Glomerular visceral epithelial cell (primary cell): ENCODE data around the gene ADAP1.

Experiments
- DNase-seq: peaks from one replicate; pipeline ENCODE4 v3.0.0-alpha.2; 2016; ENCODE audit errors: extremely low spot score

ADAP1 gene

DNA sequence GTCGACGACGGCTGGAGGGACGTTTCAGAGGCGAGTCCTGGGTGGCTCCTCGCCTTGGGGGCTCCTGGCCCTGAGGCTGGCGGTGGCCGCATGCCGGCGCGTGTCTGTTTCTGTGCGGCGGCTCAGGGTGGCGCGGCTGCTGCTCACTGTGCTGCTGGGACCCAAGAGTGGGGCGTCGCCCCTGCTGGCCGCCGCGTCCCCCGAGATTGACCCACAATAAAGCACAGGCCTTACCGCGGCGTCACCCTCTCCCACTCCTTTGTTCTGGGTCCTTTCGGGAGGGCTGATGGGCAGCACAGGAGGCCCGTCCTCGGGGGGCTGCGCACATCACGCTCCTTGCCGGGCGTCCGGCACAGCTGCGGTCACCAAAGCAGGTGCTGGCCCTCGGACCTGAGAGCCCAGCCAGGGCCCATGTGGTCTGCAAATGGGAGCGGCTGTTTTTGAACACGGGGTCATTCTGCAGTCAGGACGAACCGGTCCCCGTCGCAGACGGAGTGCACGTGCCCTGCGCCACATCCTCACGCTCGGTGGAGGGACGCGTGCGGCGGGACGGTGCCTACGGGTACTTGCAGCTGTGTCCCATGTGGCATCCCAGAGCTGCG lies 58.9 kb downstream of the ADAP1 start:
- no peak for DNase-seq

DNA sequence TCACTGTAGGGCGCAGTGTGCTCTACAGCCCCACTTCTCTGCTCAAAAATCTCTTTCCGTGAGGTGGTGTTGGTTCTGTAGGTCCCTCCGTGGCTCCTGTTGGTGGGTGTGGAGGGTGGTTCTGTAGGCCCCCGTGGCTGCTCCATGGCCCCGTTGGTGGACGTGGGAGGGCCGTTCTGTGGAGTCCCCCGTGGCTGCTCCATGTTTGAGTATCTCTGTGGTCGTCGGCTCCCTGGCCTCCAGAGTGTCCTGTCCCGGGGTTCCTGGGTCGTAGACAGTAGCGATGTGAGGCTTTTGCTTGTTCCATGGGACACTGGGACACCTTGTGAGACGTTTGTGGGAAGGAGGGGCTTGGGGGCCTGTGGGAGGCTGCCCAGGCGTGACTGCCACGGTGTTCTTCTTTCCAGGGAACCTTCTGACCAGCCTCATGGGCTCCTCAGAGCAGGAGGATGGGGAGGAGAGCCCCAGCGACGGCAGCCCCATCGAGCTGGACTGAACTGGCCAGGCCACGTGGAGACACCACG lies 59.5 kb downstream of the ADAP1 start:
- DNase-seq, result no peak

DNA sequence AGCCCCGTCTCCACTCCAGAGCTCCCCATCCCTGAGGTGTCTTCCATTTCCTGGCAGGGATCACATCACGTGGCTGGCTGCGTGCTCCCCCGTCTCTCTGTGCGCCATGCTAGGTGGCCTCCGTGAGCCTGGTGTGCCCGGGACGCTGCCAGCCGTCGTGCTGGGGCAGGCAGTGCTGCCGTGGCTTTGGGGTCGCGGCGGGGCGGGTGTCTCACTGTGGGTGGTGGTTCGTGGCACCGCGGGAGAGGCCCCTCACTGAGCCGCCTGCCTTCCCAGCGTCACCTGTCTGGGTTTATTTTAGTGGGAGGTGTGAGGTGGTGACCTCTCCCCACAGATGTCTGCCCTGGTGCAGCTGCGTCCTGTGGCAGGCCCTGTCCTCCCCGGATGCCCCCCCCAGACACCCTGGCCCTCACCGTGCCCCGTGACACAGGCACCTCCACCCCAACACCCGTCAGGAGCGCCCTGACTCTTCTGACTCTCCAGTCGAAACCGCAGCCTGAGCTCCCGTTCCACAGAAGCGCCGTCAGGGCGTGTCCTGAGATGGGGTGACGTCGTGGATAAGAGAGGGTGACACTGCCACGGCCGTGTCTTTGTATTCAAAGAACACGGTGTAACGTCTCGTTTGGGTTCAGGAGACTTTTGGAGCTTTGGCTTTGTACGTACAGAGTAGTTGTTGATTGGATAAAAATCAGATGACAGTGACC lies 60.2 kb downstream of the ADAP1 start:
- DNase-seq, result no peak

DNA sequence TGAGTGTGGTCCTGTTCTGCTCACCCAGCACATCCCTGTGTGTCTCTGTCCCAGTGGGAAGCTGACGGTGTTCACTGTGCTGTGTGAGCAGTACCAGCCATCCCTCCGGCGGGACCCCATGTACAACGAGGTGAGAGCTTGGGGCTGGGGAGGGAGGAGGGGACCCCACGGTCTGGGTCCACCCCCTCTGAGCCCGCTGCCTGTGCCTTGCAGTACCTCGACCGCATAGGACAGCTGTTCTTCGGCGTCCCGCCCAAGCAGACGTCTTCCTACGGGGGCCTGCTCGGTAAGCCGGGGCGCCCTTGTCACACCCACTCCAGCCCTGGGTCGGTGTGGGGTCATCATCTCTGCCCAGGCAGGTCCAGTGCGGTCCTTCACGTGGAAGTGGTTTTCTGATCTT lies 60.8 kb downstream of the ADAP1 start:
- no peak for DNase-seq

DNA sequence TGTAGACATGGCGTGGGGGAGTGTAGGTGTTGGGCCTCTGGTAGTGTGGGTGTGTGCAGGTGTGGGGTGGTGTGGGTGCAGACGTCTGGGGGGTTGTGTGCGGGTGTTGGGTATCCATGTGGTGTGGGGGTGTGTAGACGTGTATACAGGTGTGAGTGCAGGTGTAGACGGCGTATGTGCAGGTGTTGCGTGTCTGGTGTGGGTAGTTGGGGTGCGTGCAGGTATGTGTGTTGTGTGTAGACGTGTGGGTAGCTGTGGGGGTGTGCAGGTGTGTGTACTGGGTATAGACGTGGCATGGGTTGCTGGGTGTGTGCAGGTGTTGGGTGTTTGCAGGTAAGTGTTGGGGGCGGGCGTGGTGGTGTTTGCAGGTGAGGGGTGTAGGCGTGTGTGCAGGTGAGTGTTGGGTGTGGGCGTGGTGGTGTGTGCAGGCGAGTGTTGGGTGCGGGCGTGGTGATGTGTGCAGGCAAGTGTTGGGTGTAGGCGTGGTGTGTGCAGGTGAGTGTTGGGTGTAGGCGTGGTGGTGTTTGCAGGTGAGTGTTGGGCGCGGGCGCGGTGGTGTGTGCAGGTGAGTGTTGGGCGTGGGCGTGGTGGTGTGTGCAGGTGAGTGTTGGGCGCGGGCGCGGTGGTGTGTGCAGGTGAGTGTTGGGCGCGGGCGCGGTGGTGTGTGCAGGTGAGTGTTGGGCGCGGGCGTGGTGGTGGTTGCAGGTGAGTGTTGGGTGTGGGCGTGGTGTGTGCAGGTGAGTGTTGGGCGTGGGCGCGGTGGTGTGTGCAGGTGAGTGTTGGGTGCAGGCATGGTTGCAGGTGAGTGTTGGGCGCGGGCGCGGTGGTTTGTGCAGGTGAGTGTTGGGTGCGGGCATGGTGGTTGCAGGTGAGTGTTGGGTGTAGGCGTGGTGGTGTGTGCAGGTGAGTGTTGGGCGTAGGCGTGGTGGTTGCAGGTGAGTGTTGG lies 61.6 kb downstream of the ADAP1 start:
- DNase-seq, result no peak

DNA sequence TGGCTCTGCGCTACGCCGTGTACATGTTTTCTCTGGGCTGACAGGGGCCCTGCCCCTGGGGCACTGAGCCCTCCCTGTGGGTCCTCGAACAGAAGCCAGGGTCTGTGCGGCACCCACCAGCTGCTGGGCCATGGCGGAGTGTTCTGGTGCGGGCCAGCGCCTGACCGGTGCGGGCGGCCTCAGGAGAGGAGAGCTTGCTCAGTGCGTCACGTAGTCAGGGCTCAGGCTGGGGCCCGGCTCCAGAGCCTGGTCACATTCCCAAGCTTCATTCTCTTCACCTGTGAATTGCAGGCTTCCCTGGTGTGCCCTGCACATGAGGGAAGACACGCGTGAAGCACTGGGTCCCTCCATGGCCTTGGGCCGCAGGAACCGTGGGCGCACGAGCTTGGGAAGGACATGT lies 62.7 kb downstream of the ADAP1 start:
- DNase-seq, result no peak

DNA sequence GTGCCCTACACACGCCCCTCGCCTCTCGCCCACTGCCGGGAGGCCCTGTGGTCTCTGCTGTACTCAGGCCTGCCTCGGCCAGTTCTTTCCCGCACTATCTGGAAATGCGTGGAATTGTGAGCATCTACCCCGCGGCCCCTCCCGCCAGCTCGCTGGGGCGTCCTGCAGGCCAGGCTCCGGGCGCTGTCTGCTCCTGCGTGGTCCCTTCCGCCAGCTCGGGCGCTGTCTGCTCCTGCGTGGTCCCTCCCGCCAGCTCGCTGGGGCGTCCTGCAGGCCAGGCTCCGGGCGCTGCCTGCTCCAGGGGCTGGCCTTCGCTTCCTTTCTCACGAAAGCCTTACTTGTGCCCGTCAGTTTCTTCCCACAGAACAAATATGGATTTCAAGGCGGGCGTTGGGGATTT lies 63.2 kb downstream of the ADAP1 start:
- no peak for DNase-seq

DNA sequence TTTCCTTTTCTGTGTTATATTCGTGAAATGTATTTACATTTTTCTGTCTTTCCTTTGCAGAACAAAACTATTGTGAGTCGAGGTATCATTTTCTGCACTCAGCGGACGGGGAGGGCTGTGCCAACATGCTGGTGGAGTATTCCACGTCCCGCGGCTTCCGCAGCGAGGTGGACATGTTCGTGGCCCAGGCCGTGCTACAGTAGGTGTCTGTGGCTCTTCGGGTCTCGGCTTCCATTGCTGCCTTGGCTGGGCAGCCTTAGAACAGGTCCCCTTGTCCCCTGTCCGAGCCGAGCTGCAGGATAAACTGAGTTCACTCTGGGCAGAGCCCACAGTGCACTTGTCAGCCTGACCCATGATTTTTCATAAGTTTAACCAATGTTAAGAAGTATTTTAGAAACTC lies 63.6 kb downstream of the ADAP1 start:
- no peak for DNase-seq

DNA sequence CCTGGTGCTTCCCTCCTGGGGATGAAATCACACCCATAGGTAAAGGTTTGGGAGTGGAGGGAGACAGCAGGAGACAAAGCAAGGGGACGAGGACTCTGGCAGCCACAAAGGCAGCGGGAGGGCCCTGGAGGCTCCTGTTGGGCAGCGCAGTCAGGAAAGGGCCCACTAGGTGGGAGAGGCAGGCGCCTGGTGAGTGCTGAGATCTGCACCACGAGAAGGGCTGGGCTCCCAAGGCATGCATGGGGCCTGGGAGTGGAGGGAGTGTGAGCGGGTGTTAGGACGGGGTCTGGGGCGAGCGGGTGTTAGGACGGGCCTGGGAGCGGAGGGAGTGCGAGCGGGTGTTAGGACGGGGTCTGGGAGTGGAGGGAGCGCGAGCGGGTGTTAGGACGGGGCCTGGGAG lies 65.1 kb downstream of the ADAP1 start:
- no peak for DNase-seq

DNA sequence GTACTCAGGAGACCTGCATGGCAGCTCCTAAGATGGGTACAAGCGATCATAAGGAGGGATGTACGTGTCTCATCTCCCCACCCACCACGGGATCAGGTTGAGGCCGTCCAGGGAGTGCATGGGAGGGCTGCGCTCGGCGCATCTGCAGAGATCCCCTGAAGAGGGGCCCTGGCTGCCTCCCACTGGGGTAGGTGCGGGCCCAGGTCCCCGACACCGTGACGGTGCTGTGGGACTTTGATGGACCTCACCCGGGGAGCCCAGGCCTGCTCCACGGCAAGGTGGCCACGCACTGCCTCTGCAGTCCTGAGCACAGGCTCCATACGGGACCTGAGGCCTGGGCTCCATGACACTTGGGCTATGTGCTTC lies 65.5 kb downstream of the ADAP1 start:
- DNase-seq, result no peak

DNA sequence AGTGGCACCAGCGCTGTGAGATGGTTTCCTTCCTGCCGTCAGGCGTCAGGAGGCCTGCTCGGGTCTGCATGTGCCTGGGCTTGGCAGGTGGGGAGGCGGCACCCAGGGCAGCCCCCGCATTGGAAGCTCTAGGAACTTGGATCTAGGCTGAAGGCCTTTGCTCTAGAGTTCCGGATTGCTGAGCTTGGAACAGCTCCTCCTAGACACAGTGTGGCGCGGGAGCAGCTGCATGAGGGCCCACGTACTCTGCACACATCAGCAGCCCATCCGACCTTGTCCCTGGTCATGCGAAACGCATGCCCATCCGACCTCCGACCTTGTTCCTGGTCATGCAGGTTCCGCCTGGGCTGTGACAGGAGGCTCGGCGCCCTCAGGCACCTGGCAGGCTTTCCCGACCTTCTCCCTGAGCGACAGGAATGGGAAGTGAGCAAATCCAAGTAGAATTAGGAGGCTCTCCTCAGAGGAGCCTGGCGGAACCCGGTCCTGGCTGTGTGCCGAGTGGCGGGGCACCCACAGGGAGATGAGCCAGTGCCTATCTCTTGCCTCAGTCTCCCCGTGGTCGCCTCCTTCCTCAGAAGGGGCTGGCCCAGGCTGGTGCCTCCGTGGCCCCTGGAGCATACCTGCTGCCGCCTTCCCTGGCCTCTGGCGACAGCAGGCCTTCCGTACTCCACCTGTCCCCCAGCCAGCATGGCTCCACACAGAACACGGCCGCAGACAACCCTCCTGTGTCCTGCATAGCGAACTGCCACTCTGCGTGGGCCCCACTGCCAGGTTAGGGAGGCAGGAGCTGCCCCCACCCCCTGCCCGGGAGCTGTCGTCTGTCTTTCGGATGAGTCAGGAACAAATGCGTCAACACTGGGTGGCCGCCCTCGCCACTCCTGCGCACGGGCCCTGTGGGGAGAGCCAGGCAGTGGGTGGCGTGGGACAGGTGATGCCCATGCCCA lies 66.1 kb downstream of the ADAP1 start:
- DNase-seq, result no peak

DNA sequence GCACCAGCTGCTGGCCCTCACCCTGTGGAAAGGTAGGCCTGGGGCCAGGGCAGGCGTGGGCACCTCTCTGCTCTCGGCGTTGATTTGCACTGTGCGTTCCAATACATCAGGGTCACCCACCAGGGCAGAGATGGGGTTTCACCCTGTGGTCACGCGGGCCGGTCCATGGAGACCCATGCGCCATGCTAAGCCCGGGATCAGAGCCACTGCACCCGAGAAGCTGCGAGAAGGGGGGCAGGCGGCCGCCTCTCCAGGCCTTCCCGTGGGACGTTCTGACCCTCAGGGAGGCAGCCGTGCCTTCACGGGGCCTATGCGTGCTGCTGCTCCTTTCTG lies 67.0 kb downstream of the ADAP1 start:
- DNase-seq, result no peak

DNA sequence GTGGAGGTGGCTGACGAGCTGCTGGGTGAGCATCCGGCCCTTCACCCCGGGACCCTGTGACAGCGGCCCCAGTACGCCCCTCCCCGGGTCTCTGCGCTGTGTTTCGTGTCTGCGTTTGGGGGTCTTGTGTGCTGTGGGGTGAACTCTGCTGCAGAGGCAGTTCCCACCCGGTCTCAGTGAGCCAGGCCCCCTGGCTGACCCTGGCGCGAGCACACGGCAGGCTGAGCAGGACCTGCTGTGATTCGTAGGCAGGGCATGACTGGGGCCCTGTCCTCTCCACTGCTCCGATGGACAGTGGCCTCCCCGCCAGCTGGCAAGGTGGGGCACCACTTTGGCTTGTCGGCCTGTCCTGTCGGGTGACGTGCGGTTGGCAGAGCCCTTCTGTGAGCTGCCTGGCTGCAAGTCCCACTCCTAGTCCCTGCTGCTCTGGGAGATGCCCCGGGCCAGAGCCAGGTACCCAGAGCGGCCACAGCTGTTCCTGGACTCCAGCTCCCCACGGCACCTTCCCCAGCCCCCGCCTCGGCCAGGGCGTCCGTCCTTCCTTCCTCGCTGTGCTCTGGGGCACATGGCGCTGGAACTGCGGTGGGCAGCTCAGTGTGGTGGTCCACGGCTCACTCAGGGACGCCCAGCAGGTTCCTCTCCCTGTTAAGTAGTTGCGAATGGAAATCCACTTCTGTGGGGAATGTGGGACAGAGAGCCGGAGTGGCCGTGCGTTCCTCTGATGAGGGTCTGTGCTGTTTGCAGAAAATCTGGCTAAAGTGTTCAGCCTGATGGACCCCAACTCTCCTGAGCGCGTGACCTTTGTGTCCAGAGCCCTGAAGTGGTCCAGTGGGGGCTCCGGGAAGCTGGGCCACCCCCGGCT lies 67.6 kb downstream of the ADAP1 start:
- no peak for DNase-seq

DNA sequence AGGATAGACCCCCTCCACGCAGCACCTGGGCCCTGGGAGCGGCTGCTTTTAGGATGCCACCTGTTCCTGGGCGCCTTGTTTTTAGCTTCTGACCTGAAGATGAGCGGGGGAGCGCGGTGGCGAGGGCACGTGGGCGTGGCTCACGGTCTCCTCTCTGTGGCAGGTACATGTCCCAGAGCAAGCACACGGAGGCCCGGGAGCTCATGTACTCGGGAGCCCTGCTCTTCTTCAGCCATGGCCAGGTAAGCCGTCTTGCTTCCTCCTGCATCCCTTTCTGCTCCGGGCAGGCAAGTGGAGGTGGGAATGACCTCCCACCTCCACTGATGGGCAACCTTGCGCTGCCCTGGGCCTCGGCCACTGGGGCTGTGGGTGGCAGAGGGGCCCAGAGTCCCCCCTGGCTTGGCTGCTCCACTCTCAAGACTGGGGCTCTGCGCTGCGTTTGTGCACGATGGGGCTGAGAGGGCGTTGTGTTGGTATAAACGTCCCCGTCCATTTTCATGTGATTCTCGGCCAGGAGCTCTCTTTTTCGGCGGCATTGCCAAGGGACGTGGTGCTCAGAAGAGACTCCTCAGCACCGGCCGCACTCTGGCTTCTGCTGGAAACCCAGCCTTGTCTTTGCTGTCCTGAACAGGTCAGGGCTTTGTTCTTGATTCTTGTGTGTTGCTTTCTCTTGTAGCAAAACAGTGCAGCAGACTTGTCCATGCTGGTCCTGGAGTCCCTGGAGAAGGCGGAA lies 68.4 kb downstream of the ADAP1 start:
- DNase-seq, result no peak

DNA sequence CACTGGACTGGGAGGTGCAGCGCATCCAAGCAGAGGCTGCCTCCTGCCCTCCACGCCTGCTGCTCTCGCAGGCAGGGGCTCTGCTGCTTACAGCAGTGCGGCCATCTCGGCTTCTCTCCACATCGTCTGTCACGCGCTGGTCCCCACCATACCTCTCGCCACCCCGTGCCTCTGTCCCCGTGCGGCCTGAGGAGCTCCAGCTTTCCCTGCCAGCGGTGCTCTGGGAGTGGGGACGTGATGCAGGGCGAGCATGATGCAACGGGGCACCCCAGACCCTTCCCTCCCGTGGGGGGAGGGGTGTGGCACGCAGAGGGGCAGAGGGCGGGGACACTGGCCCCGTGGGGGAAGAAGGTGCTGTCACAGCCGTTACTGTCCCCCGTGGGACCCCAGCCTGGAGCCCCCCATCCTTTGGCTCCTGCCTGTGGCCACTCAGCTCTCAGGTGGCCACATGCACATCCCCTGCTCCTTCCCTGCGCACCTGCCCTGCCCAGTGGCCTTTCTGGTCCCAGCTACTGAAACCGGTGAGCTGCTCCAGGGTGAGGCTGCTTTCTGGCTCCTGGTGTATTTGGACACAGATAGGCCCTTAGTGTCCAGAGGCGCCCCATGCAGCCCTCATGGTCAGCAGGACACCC lies 69.1 kb downstream of the ADAP1 start:
- DNase-seq, result no peak

DNA sequence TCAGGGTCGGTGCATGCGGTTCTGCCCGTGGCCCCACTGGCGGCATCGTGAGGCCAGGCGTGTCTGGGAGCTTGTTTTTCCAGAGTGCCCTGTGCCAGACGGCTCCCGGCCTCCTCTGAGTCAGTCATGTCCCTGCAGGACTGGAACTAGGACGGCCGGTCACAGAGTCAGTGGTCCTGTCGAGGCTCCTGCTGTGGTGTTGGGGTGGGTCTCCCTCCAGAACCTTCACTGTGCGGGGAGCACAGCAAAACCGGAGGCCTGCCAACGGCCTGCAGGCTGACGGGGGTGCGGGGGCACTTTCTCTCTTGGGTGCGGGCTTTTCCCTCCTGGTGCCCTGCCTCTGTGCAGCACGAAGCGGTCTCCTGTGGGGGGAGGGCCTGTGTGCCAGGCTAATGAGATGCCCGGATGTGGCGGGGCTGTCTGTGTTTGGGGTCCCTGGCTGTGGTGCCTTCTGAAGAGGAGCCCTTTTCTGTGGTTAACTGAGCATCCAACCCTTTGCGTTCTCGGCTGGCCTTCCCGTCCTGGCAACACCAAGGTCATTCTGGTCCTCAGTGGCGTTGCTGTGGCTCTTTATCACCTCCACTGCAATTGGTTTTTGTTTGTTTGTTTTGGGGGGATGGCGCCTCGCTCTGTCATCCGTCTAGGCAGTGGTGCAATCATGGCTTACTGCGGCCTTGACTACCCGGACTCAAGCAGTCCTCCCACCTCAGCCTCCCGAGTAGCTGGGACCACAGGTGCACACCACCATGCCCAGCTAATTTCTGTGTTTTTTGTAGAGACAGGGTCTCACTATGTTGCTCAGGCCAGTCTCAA lies 70.1 kb downstream of the ADAP1 start:
- DNase-seq, result no peak

DNA sequence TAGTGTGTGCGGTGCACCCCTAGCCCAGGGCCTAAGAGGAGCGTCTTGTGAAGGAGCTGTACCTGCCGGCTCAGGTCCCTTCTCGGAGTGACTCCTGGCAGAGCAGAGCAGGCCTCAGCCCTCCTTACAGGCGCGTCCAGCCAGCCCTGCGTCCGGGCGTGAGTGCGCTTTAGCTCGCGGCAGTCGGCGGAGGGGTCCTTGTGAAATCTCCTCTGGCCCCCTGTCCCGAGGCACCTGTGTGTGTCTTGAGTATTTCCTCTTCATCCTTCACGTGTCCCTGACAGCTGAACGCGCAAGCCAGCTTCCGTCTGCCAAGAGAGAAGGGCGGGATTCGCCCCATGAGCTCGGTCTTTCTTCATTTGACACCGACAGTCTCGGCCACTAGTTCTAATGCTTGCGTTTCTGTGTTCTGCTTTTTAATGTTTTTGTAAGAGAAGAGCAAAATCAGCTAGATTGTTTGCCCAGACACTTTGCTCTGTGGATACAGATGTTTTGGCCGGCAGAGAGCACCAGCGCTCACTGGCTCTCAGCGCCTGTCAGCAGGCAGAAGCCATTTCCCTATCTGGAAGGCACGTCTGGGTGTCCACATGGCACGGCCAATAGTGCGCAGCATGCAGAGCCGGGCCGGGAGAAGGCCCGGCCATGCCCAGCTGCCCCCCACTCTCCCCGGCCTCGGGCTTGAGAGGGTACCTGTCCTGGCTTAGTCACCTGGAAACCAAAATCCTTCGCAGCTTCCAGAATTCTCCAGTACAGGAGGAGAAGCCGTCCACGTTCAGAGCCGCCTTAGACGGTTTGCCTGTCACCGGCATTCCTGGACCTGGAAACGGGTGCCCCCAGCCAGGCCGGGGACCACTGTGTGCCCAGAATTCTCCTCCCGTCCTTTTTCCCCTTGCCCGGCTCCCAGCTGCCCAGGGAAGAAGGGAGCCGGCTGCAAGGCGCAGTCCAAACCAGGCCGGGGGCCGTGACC lies 71.1 kb downstream of the ADAP1 start:
- DNase-seq, result no peak
